ENCODE data around the gene SELENOM.

SELENOM gene

DNA sequence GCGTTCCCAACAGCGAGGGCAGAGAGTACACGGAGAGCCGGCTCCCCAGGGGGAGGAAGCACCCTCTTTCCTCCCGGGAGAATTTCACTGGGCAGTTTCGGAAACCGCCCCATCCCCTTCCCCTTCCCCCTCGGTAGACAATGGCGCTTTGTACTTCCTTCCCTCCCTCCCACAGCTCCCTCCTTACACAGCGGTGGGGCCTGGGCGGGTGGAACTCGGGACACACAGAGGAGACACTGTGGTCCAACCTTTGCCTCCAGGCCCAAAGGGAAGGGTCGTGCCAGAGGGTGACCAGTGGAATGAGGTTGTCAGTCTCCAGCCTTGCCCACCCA is 21.9 kb downstream of the SELENOM start:
- H3K9me2 ChIP-seq (replicated peaks; ENCODE audit: insufficient read depth, low read length): no peaks in the 10 kb centered on the region
- H3K27me3 ChIP-seq (ENCODE audit: low read length): no peaks in the 10 kb centered on the region
- H3K4me2 ChIP-seq (ENCODE audit: low read depth, low read length, poor library complexity, severe bottlenecking): peak overlapping the region; percentile 82
- H3K9ac ChIP-seq (ENCODE audit: low read length): peak overlapping the region; percentile 69
- no peaks in the 10 kb centered on the region for H3K36me3 ChIP-seq (ENCODE audit: low read length)
- H3K27ac ChIP-seq (ENCODE audit: low read depth, low read length): no peak overlapping the region
- H3F3A ChIP-seq (ENCODE audit: insufficient read depth): peaks cover 12% of the 10 kb centered on the region
- no peaks in the 10 kb centered on the region for H4K20me1 ChIP-seq (ENCODE audit: low read depth, low read length)
- TF ChIP-seq CTCF (IDR thresholded peaks at IDR 0.05; ENCODE audit: insufficient read depth, low read length, poor library complexity, severe bottlenecking) (no peak), EZH2phosphoT487 (conservative IDR thresholded peaks at IDR 0.05; ENCODE audit: low read length) (no peak)
- peak overlapping the region; percentile 54 for H3K4me3 ChIP-seq (ENCODE audit: insufficient read depth, low read length, poor library complexity, severe bottlenecking)
- H3K79me2 ChIP-seq (ENCODE audit: insufficient read depth, low read length): no peaks in the 10 kb centered on the region
- no peaks in the 10 kb centered on the region for H3K9me3 ChIP-seq (ENCODE audit: insufficient read depth, low read length)
- no peak overlapping the region for H2AFZ ChIP-seq (ENCODE audit: low read depth, low read length, severe bottlenecking)

DNA sequence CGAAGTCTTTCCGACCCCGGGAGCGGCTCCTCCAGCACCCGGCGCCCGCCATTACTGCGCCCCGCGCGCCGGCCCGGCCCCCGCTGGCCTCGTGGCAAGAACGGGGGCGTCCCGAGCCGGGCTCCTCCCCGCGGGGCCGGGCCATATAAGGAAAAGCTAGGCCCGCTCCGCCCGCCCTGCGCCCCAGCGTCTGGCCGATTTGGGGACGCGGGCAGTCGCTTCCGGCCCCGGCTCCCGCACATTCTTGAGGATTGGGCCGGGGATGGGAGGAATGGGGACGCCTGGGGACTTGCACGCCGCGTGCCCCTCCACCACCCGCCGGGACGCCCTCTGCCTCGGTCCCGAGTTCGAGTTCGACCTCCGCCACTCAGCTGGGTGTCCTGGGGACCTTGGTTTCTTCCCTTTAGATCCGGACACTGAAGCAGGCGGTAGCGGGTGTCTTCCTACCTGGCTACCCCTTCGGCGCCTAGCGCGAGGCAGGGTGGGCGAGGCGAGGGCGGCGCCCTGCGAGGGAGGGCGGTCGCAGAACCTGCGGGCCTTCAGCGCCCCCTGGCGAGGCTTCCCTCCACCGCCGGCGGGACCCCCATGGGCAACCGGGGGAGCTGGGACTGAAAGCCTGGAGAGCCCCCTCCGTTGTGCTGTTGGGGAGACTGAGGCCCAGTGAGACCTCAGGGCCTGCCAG is 22.4 kb downstream of the SELENOM start:
- no peaks in the 10 kb centered on the region for H3K36me3 ChIP-seq (ENCODE audit: low read length)
- H2AFZ ChIP-seq (ENCODE audit: low read depth, low read length, severe bottlenecking): peak overlapping the region; percentile 82
- peak overlapping the region; percentile 79 for H3K27ac ChIP-seq (ENCODE audit: low read depth, low read length)
- peak overlapping the region; percentile 69 for H3K9ac ChIP-seq (ENCODE audit: low read length)
- no peaks in the 10 kb centered on the region for H3K9me3 ChIP-seq (ENCODE audit: insufficient read depth, low read length)
- peak overlapping the region; percentile 82 for H3K4me2 ChIP-seq (ENCODE audit: low read depth, low read length, poor library complexity, severe bottlenecking)
- peaks cover 12% of the 10 kb centered on the region for H3F3A ChIP-seq (ENCODE audit: insufficient read depth)
- H3K9me2 ChIP-seq (replicated peaks; ENCODE audit: insufficient read depth, low read length): no peaks in the 10 kb centered on the region
- no peaks in the 10 kb centered on the region for H4K20me1 ChIP-seq (ENCODE audit: low read depth, low read length)
- H3K79me2 ChIP-seq (ENCODE audit: insufficient read depth, low read length): no peaks in the 10 kb centered on the region
- TF ChIP-seq CTCF (IDR thresholded peaks at IDR 0.05; ENCODE audit: insufficient read depth, low read length, poor library complexity, severe bottlenecking) (peak; percentile 79), EZH2phosphoT487 (conservative IDR thresholded peaks at IDR 0.05; ENCODE audit: low read length) (no peak)
- H3K4me3 ChIP-seq (ENCODE audit: insufficient read depth, low read length, poor library complexity, severe bottlenecking): peak overlapping the region; percentile 54
- no peaks in the 10 kb centered on the region for H3K27me3 ChIP-seq (ENCODE audit: low read length)

GRCh38 chr22:31083923-31084810 is 23.2 kb downstream of the SELENOM start:
- TF ChIP-seq EZH2phosphoT487 (conservative IDR thresholded peaks at IDR 0.05; ENCODE audit: low read length) (no peak), CTCF (IDR thresholded peaks at IDR 0.05; ENCODE audit: insufficient read depth, low read length, poor library complexity, severe bottlenecking) (no peak)
- Histone ChIP-seq H3K9me2 (replicated peaks; ENCODE audit: insufficient read depth, low read length) (no peaks in the 10 kb centered on the region), H3K9me3 (ENCODE audit: insufficient read depth, low read length) (no peaks in the 10 kb centered on the region), H3K36me3 (ENCODE audit: low read length) (no peaks in the 10 kb centered on the region), H3K4me3 (ENCODE audit: insufficient read depth, low read length, poor library complexity, severe bottlenecking) (peak overlapping the region; percentile 54), H2AFZ (ENCODE audit: low read depth, low read length, severe bottlenecking) (peak overlapping the region; percentile 25), H4K20me1 (ENCODE audit: low read depth, low read length) (no peaks in the 10 kb centered on the region), H3K9ac (ENCODE audit: low read length) (peak overlapping the region; percentile 69), H3F3A (ENCODE audit: insufficient read depth) (peaks cover 12% of the 10 kb centered on the region; the same call in 1 of the 2 replicates), H3K27me3 (ENCODE audit: low read length) (no peaks in the 10 kb centered on the region), H3K27ac (ENCODE audit: low read depth, low read length) (peak overlapping the region; percentile 37), H3K4me2 (ENCODE audit: low read depth, low read length, poor library complexity, severe bottlenecking) (peak overlapping the region; percentile 82), H3K79me2 (ENCODE audit: insufficient read depth, low read length) (no peaks in the 10 kb centered on the region)
